ENCODE measurements around the gene BBS4. TPM values are rescaled to one million over a fixed set of nuclear protein-coding genes. Genes with fewer than 3 reads are reported as not detected.
"Not testable (repeated sequence)": the region's sequence is repeated elsewhere in the genome, so short reads cannot be mapped to it uniquely, and the experiment has no call there.

The BBS4 gene
- total RNA-seq, 1 experiment from 2014 or later, result 18.9 TPM

- POLR2A ChIA-PET; DNase-seq (ENCODE audit: unreplicated experiment); H3K4me3 Mint-ChIP-seq (ENCODE audit: unreplicated experiment); BruUV-seq (replicated peaks); H3K36me3 Mint-ChIP-seq (ENCODE audit: insufficient read depth, unreplicated experiment); H3K27me3 Mint-ChIP-seq (ENCODE audit: insufficient read depth, unreplicated experiment); CTCF ChIA-PET; H3K27ac Mint-ChIP-seq (ENCODE audit: low read depth, unreplicated experiment); H3K9me3 Mint-ChIP-seq (ENCODE audit: unreplicated experiment); H3K4me1 Mint-ChIP-seq (ENCODE audit: insufficient read depth, unreplicated experiment); intact Hi-C loops (cut with micrococcal nuclease): not testable (repeated sequence)
Measured at GRCh38 chr15:72661081-72661480, 24.9 kb upstream of the BBS4 start.

- BruUV-seq (replicated peaks); CTCF ChIA-PET: not testable (repeated sequence)
Measured at GRCh38 chr15:72663931-72664330, 22.1 kb upstream of the BBS4 start.

GRCh38 chr15:72665706-72666105, 20.3 kb upstream of the BBS4 start:
- H3K9me3 Mint-ChIP-seq (ENCODE audit: unreplicated experiment); H3K36me3 Mint-ChIP-seq (ENCODE audit: insufficient read depth, unreplicated experiment); H3K27me3 Mint-ChIP-seq (ENCODE audit: insufficient read depth, unreplicated experiment); BruUV-seq (replicated peaks); H3K4me3 Mint-ChIP-seq (ENCODE audit: unreplicated experiment); H3K4me1 Mint-ChIP-seq (ENCODE audit: insufficient read depth, unreplicated experiment); intact Hi-C loops (cut with micrococcal nuclease); DNase-seq (ENCODE audit: unreplicated experiment); H3K27ac Mint-ChIP-seq (ENCODE audit: low read depth, unreplicated experiment); CTCF ChIA-PET; POLR2A ChIA-PET: not testable (repeated sequence)

More at GRCh38 chr15:72663931-72664330, 22.1 kb upstream of the BBS4 start:
- POLR2A ChIA-PET; DNase-seq (ENCODE audit: unreplicated experiment); H3K27me3 Mint-ChIP-seq (ENCODE audit: insufficient read depth, unreplicated experiment); H3K4me3 Mint-ChIP-seq (ENCODE audit: unreplicated experiment); H3K4me1 Mint-ChIP-seq (ENCODE audit: insufficient read depth, unreplicated experiment); intact Hi-C loops (cut with micrococcal nuclease); H3K36me3 Mint-ChIP-seq (ENCODE audit: insufficient read depth, unreplicated experiment); H3K27ac Mint-ChIP-seq (ENCODE audit: low read depth, unreplicated experiment); H3K9me3 Mint-ChIP-seq (ENCODE audit: unreplicated experiment): not testable (repeated sequence)

- BruUV-seq (replicated peaks); H3K36me3 Mint-ChIP-seq (ENCODE audit: insufficient read depth, unreplicated experiment); H3K27me3 Mint-ChIP-seq (ENCODE audit: insufficient read depth, unreplicated experiment); H3K9me3 Mint-ChIP-seq (ENCODE audit: unreplicated experiment); intact Hi-C loops (cut with micrococcal nuclease); H3K4me3 Mint-ChIP-seq (ENCODE audit: unreplicated experiment); CTCF ChIA-PET; DNase-seq (ENCODE audit: unreplicated experiment); H3K27ac Mint-ChIP-seq (ENCODE audit: low read depth, unreplicated experiment); H3K4me1 Mint-ChIP-seq (ENCODE audit: insufficient read depth, unreplicated experiment); POLR2A ChIA-PET: not testable (repeated sequence)
Measured at GRCh38 chr15:72669803-72670202, 16.2 kb upstream of the BBS4 start.

GRCh38 chr15:72670656-72671352, 15.2 kb upstream of the BBS4 start:
- H3K27ac Mint-ChIP-seq (ENCODE audit: low read depth, unreplicated experiment); BruUV-seq (replicated peaks); H3K36me3 Mint-ChIP-seq (ENCODE audit: insufficient read depth, unreplicated experiment); intact Hi-C loops (cut with micrococcal nuclease); H3K9me3 Mint-ChIP-seq (ENCODE audit: unreplicated experiment); H3K4me1 Mint-ChIP-seq (ENCODE audit: insufficient read depth, unreplicated experiment): not testable (repeated sequence)
- Mint-ChIP-seq H3K4me3 (ENCODE audit: unreplicated experiment) (peak overlapping the region; percentile 71), H3K27me3 (ENCODE audit: insufficient read depth, unreplicated experiment) (peaks cover 12% of the 10 kb centered on the region)
- TF ChIP-seq CTCF (IDR thresholded peaks at IDR 0.05; ENCODE audit: unreplicated experiment), result peak; percentile 59
- peak; percentile 80 for DNase-seq (ENCODE audit: unreplicated experiment)
- CTCF ChIA-PET, result interaction anchor here (0.6 to 1.5 kb wide), 11 partner anchors 13 to 1301 kb away, joined by 3 to 8 read pairs (median 4); no protein-coding TSS in a partner anchor
- POLR2A ChIA-PET, result interaction anchor here (0.7 to 1.9 kb wide), 4 partner anchors 14 to 76 kb away, joined by 3 to 6 read pairs (median 4); partner anchors contain the start of genes BBS4 and HIGD2B

GRCh38 chr15:72671525-72671924, 14.5 kb upstream of the BBS4 start:
- CTCF ChIA-PET, result interaction anchor here (0.6 to 1.5 kb wide), 10 partner anchors 9 to 217 kb away, joined by 3 to 8 read pairs (median 5); no protein-coding TSS in a partner anchor
- intact Hi-C loops (cut with micrococcal nuclease), result no loop called here
- H3K27me3 Mint-ChIP-seq (ENCODE audit: insufficient read depth, unreplicated experiment), result peaks cover 15% of the 10 kb centered on the region
- H3K4me3 Mint-ChIP-seq (ENCODE audit: unreplicated experiment), result no peak overlapping the region
- no peaks in the 10 kb centered on the region for H3K9me3 Mint-ChIP-seq (ENCODE audit: unreplicated experiment)
- no peak for DNase-seq (ENCODE audit: unreplicated experiment)
- POLR2A ChIA-PET, result interaction anchor here (0.8 to 1.9 kb wide), 4 partner anchors 14 to 401 kb away, joined by 3 to 6 read pairs (median 4); partner anchors contain the start of genes BBS4 and HIGD2B
- no peak for TF ChIP-seq CTCF (IDR thresholded peaks at IDR 0.05; ENCODE audit: unreplicated experiment)
- H3K4me1 Mint-ChIP-seq (ENCODE audit: insufficient read depth, unreplicated experiment), result peaks cover 7% of the 10 kb centered on the region
- no TSS peak for BruUV-seq (replicated peaks)
- no peaks in the 10 kb centered on the region for H3K36me3 Mint-ChIP-seq (ENCODE audit: insufficient read depth, unreplicated experiment)
- no peak overlapping the region for H3K27ac Mint-ChIP-seq (ENCODE audit: low read depth, unreplicated experiment)

Measured in MCF 10A (cell line).